HCT116 (cell line): ENCODE data around the gene FBXL19. TPM values are rescaled to one million over a fixed set of nuclear protein-coding genes. Genes with fewer than 3 reads are reported as not detected.

Experiments
- ATAC-seq: fragments of 200-7000 bp; cut with Tn5 transposase; 2 replicates; pipeline ENCODE4 v1.9.1; 2020; ENCODE audit warnings: mild to moderate bottlenecking, moderate library complexity
- BruUV-seq: library from RNA; stranded (reverse); fragments of 400-500 nt; replicated peaks from 2 replicates; lab custom pipeline; 2021; lab: Mats Ljungman, UMichigan
- CTCF ChIA-PET: fragments of 300-600 bp; sonication (Branson Sonifier 250); formaldehyde crosslinking; loops from one replicate; lab custom pipeline; 2021; ENCODE audit warnings: antibody characterized with exemption; lab: Charles Lee
- POLR2A ChIA-PET: fragments of 300-600, 350-600 bp; sonication (Branson Sonifier 250); formaldehyde crosslinking; loops from one replicate; lab custom pipeline; 2021; ENCODE audit warnings: antibody characterized with exemption; lab: Charles Lee
- RAD21 ChIA-PET, 2 experiments: fragments of 300-600 bp; sonication (Branson Sonifier 250); formaldehyde crosslinking; loops; one replicate each; lab custom pipeline; 2023; ENCODE audit warnings: low total read pairs in 2 of 2; ENCODE audit not compliant: uncharacterized antibody in 2 of 2, unreplicated experiment in 2 of 2, low non-redundant PET in 1 of 2; lab: Charles Lee
- DNase-seq: peaks from one replicate; pipeline ENCODE4 v3.0.0-alpha.2; 2010; ENCODE audit warnings: low read depth, low spot score
- H2AFZ ChIP-seq: fragments of 200-600 bp; shearing (Covaris generic), sonication (generic); 2 replicates; pipeline ENCODE4 v1.6.1; 2017; ENCODE audit warnings: low read depth, mixed run types, mixed read lengths, antibody characterized with exemption, low read length; ENCODE audit not compliant: poor library complexity, severe bottlenecking
- H3K27ac ChIP-seq: 2 replicates; pipeline ENCODE4 v1.5.1; 2012; ENCODE audit warnings: low read depth, low read length
- H3K27me3 ChIP-seq: fragments of 200-600 bp; sonication (generic); 2 replicates; pipeline ENCODE4 v1.6.1; 2016; ENCODE audit warnings: mixed run types, low read length, mixed read lengths; ENCODE audit not compliant: insufficient read depth
- H3K36me3 ChIP-seq, 2 experiments: fragments of 200-500 bp in 1 of 2; fragments of 200-600 bp in 1 of 2; sonication (Bioruptor generic) in 1 of 2; sonication (generic) in 1 of 2; 2 replicates each; pipeline versions ENCODE4 v1.5.1 to v1.6.1; 2014 to 2016; ENCODE audit warnings: low read length in 2 of 2, inconsistent platforms in 1 of 2, mixed read lengths in 1 of 2, mixed run types in 1 of 2; ENCODE audit not compliant: insufficient read depth in 2 of 2, control insufficient read depth in 1 of 2
- H3K4me1 ChIP-seq, 2 experiments: fragments of 200-600 bp in 1 of 2; sonication (generic) in 1 of 2; 2 replicates each; pipeline versions ENCODE4 v1.5.1 to v1.6.1; 2012 to 2017; ENCODE audit warnings: low read length in 2 of 2, inconsistent platforms in 1 of 2, mild to moderate bottlenecking in 1 of 2, mixed read lengths in 1 of 2, mixed run types in 1 of 2, moderate library complexity in 1 of 2; ENCODE audit not compliant: insufficient read depth in 2 of 2, control insufficient read depth in 1 of 2
- H3K4me2 ChIP-seq: fragments of 200-600 bp; sonication (generic); 2 replicates; pipeline ENCODE4 v1.6.1; 2017; ENCODE audit warnings: mixed run types, low read length, mixed read lengths
- H3K4me3 ChIP-seq, 2 experiments: fragments of 200-600 bp in 1 of 2; sonication (generic) in 1 of 2; replicated peaks in 1 of 2; 2 replicates each; pipeline ENCODE4 v1.5.1; 2011 to 2016; ENCODE audit warnings: low read length in 2 of 2, control low read depth in 1 of 2, low read depth in 1 of 2, mild to moderate bottlenecking in 1 of 2, mixed read lengths in 1 of 2, mixed run types in 1 of 2
- H3K79me2 ChIP-seq: fragments of 200-600 bp; sonication (generic); 2 replicates; pipeline ENCODE4 v1.6.1; 2017; ENCODE audit warnings: mild to moderate bottlenecking, mixed run types, low read length, moderate library complexity, mixed read lengths; ENCODE audit not compliant: insufficient read depth
- H3K9ac ChIP-seq: fragments of 200-600 bp; sonication (generic); 2 replicates; pipeline ENCODE4 v1.6.1; 2016; ENCODE audit warnings: low read length, mixed read lengths
- H3K9me2 ChIP-seq: fragments of 200-600 bp; sonication (generic), shearing (Covaris generic); 2 replicates; pipeline ENCODE4 v1.6.1; 2017; ENCODE audit warnings: mixed run types, mild to moderate bottlenecking, moderate library complexity; ENCODE audit not compliant: insufficient read depth
- H3K9me3 ChIP-seq, 2 experiments: fragments of 200-500 bp in 1 of 2; fragments of 200-600 bp in 1 of 2; sonication (Bioruptor generic) in 1 of 2; sonication (generic) in 1 of 2; 2 replicates each; pipeline ENCODE4 v1.6.1; 2014 to 2017; ENCODE audit warnings: low read length in 2 of 2, mixed read lengths in 2 of 2, inconsistent platforms in 1 of 2, low read depth in 1 of 2, mild to moderate bottlenecking in 1 of 2, mixed run types in 1 of 2, moderate library complexity in 1 of 2; ENCODE audit not compliant: control insufficient read depth in 1 of 2, insufficient read depth in 1 of 2
- H4K20me1 ChIP-seq: fragments of 200-600 bp; sonication (generic), shearing (Covaris generic); 2 replicates; pipeline ENCODE4 v1.6.1; 2017; ENCODE audit warnings: mixed run types, mild to moderate bottlenecking, moderate library complexity; ENCODE audit not compliant: insufficient read depth
- CEBPB ChIP-seq: IDR thresholded peaks from 2 replicates; pipeline ENCODE4 v1.6.1; 2012; ENCODE audit warnings: low read depth
- EGR1 ChIP-seq: IDR thresholded peaks from 2 replicates; pipeline ENCODE4 v1.6.1; 2012; ENCODE audit warnings: low read depth
- EZH2phosphoT487 ChIP-seq: fragments of 200-600 bp; IDR thresholded peaks from 2 replicates; pipeline ENCODE4 v1.6.1; 2018; ENCODE audit warnings: antibody characterized with exemption, borderline replicate concordance
- JUND ChIP-seq: IDR thresholded peaks from 2 replicates; pipeline ENCODE4 v1.6.1; 2012
- ZBTB33 ChIP-seq: IDR thresholded peaks from 2 replicates; pipeline ENCODE4 v1.6.1; 2011; ENCODE audit warnings: mild to moderate bottlenecking, low read length, moderate library complexity; ENCODE audit not compliant: insufficient replicate concordance; ENCODE audit errors: extremely low read depth
- ZNF274 ChIP-seq: fragments of 200-500 bp; sonication (Bioruptor generic); IDR thresholded peaks from 2 replicates; pipeline ENCODE4 v1.6.1; 2014; ENCODE audit warnings: mild to moderate bottlenecking, low read depth, low read length, inconsistent platforms
- intact Hi-C: fragments of 100-400 bp; cut with micrococcal nuclease; formaldehyde crosslinking; loops from 2 replicates; pipeline ENCODE4 v1.10.0; 2022
- total RNA-seq: library from RNA; stranded (reverse); gene quantifications from one replicate; pipeline ENCODE4 v1.2.1, GENCODE V29; 2021; ENCODE audit not compliant: unreplicated experiment

The FBXL19 gene
- total RNA-seq, 1 experiment from 2014 or later = 45.2 TPM

- intact Hi-C loops = loop anchor here (5.0 kb wide), 2 partner anchors 76 to 96 kb away; partner anchors contain the start of genes VKORC1, ZNF646 and ZNF668
- H3K9ac ChIP-seq = peak overlapping the region; percentile 87
Measured at GRCh38 chr16:30996324-30996984, 73.1 kb downstream of the FBXL19 start.

More at GRCh38 chr16:30996324-30996984, 73.1 kb downstream of the FBXL19 start:
- ATAC-seq (peak; percentile 7), DNase-seq (no peak)
- CTCF ChIA-PET = interaction anchor here (1.1 to 1.7 kb wide), 2 partner anchors 11 to 64 kb away, joined by 3 to 5 read pairs; partner anchors contain the start of gene HSD3B7
- peaks cover 22 to 44% of the 10 kb centered on the region in 2 experiments for H3K4me1 ChIP-seq
- no peaks in the 10 kb centered on the region for H3K27me3 ChIP-seq
- H4K20me1 ChIP-seq = no peaks in the 10 kb centered on the region
- POLR2A ChIA-PET = interaction anchor here (0.9 kb wide), 1 partner anchor 37 kb away, joined by 4 read pairs; the partner anchor contains the start of gene STX4
- TSS peak; percentile 92 for BruUV-seq
- H3K79me2 ChIP-seq = no peaks in the 10 kb centered on the region
- H3K9me3 ChIP-seq = no peaks in the 10 kb centered on the region
- RAD21 ChIA-PET = interaction anchor here in 1 of 2 experiments (0.6 to 1.3 kb wide), 3 partner anchors 11 to 145 kb away, joined by 3 read pairs; no protein-coding TSS in a partner anchor
- peak overlapping the region; percentile 72 to 83 for H3K4me3 ChIP-seq
- H3K36me3 ChIP-seq = no peaks in the 10 kb centered on the region
- H2AFZ ChIP-seq = peak overlapping the region; percentile 85
- peak overlapping the region; percentile 99 for H3K4me2 ChIP-seq
- no peak for TF ChIP-seq ZNF274
- no peak for TF ChIP-seq EGR1
- TF ChIP-seq EZH2phosphoT487 = no peak
- no peak for TF ChIP-seq ZBTB33
- no peak for TF ChIP-seq JUND
- no peak for TF ChIP-seq CEBPB
- no peaks in the 10 kb centered on the region for H3K9me2 ChIP-seq
- peak overlapping the region; percentile 70 for H3K27ac ChIP-seq
